Stimulated activated CD8-positive, alpha-beta memory T cell treated with anti-CD3 and anti-CD28 coated beads, Interleukin-15, amount 100 ng/mL, for 24 hours (primary cell): ENCODE measurements around the gene LRRIQ4.

Experiments used
- DNase-seq: peaks from one replicate; pipeline ENCODE4 v3.0.0-alpha.2; 2020; ENCODE audit warnings: low read depth

LRRIQ4 gene

DNA sequence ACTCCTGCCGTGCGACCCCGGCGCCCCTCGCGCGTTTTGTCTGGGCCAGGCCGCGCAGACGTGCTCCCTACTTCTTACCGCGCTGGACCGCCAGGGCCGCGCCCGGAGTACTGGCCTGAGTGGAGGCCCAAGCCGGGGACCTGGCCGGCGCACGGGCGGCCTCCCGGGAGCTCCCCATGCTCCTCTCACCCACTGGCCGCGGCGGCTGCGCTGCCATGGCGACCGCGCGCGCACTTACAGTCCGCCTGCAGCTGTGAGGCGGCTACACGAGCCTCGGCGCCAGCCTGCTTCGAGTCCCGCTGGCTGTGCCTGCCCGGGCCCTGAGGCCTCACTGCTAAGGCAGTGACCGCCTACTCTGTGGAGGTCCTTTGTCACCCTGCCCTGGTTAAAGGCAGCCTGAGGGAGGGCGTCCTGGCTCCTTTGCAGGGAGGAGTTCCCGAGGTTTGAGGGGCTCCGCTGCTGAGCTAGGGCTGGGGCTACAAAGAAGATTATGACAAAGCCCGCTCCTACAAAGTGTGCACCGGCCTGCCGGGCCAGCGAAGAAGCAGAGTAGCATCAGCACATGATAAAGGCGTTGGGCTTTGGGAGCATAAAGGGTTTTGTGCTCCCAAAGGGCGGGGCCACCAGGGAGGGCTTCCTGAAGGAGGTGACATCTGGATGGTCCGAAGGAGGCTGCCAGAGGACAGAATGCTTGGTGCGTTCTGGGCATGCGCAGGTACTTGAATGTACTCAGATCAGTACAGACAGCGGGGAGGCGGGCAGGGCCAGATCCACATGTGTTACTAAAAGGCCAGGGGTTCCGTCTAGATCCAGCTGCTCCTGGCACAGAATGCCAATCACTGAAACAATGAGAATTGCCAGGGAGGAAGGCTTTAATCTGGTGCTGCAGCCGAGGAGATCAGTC, at the start of gene LRRIQ4, which contains the start of gene LRRC34:
Gene LRRIQ4 (plus strand): TSS at position 539 of the 904 bp plus-strand sequence. CDS start 9,052 bp downstream, outside the sequence.
Gene LRRC34 (minus strand): TSS at position 573 of the 904 bp plus-strand sequence. CDS start 356 bp downstream, at position 217.
- DNase-seq = peak; percentile 27

DNA sequence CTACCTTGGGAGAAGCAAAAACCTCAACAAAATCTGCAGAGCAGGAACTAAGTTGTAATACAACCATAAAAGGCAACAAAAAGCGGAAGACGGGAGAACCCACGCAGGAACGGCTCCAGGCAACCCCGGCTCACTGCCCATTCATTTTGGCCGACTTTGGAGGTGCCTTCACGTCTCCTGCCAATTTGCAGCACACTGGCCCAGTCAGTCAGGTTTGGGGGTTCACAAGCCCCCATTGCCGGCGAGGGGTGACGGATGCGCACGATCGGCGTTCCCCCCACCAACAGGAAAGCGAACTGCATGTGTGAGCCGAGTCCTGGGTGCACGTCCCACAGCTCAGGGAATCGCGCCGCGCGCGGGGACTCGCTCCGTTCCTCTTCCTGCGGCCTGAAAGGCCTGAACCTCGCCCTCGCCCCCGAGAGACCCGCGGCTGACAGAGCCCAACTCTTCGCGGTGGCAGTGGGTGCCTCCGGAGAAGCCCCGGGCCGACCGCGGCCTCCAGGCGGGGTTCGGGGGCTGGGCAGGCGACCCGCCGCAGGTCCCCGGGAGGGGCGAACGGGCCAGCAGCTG, 48.3 kb upstream of the LRRIQ4 start:
- peak; percentile 42 for DNase-seq

- peak; percentile 74 for DNase-seq
Observed at GRCh38 chr3:169764882-169765612, 47.6 kb upstream of the LRRIQ4 start, which contains the start of gene TERC. TSS of gene TERC (minus strand) at chr3:169765060.

DNA sequence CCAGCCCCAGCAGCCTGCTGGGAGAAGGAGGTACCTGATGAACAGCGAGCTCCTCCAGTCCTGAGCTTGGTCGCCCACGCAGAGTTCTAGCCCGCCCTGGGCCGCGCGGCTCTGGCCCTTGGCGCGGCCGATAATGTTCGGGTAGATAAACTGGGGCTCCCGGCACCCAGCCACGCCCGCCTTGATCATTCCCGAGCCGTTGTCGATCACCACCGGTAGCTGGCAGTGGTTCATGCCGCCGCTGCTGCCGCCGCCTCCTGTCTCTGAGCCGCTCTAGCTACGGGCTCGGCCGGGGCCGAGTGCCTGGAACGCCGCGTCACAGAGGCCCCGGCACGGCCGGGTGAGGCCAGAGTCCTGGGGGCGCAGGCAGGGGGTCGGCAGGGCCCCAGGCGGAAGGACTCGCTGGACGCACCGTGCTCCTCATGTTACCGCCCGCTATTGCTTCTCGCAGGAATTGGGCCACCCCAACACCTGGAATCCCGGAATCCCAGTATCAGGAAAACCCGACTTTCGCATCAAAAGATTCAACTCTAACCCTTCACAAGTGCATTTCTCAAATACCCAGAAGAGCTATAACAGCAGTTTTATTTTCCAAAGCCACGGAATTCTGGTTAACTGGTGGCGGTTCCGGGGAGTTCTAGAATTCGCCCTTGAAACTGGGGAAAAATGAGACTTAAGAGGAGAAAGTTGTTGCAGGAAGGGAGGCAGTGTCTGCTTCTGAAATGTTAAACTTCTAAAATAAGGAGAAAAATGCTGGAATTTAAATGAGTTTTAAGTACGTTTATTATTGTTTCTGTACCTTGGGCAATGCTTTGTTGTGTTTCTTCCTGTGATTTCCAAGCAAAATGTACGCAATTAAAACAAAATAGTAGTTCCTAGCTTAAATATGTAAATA, 43.1 kb upstream of the LRRIQ4 start, which contains the start of gene ACTRT3:
Gene ACTRT3 (minus strand): TSS at position 275 of the 895 bp plus-strand sequence. CDS start 41 bp downstream, at position 234.
- peak; percentile 38 for DNase-seq

DNA sequence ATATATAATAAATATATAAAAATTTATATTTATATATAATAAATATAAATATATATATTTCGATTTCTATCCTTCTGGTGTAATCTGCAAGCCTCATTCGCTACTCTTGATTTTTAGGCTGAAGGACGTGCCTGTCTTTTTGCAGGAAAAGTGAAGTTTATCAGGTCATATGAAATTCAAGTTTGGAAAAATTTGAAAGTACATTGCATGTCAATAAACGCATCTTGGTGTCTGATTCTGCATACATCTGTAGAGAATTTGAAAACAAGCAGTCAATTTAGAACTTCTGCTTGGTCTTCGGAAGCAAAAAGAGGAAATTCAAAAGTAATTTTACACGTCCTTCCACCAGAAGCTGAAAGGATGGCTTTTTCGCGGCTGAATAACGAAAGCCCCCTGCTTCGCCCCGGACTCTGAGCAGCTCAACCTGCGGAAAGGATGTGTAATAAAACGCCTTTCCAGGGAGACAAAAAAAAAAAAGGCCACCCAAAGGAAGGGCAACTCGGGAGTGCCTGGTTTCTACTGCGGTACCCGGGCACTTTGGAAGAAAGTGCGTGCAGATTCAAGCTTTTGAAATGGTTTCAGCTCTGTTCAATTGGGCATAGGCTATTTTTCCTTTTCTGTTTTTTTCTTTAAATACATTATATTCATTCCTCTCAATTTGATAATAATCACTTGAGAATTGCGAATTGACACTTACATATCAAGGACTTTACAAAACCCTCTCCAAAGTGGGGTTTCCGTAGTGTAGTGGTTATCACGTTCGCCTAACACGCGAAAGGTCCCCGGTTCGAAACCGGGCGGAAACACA, 41.0 kb upstream of the LRRIQ4 start:
- no peak for DNase-seq

- DNase-seq = no peak
Observed at GRCh38 chr3:169772305-169772896, 40.3 kb upstream of the LRRIQ4 start.

DNA sequence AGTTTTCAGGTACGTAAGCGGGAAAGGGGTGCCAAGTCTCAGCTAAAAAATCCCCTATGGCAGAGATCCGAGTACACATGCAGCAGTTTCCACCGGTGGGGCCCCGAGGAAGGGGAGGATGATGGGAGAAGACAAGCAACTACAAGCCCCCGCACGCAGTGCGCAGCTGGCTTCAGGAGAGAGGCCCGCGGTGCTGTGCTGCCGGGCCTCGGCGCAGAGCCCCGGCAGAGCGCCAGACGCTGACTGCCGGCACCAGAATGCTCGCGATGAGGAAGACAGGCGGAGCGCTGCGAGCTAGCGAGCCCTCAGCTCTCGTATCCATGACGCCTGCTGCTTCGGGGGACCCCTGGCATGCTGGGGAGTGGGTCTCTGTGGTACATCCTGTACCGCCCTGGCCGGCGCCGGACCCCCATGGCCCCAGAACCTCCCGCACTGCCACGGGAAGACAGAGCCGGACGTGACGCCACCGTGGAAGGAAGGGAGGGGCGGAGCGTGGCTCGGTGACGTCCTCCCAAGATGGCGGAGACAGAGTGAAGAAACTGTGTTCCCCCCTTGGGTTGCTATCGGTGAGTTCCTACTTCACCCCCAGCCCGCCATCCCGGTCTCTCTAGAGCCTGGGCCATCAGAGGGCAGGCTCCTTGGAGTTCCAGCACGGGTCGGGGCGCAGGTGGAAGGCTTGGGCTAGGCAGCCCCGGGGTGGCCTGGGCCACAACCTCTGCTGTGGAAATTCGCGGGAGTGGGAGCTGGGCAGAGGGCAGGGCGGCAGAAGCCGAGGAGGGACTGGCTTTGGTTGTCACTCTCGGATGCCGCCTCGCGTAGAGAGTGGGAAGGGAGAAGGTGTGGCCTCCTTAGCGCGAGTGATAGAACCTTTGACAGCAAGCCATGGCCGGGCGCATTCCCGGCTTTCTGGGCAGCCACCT, 39.5 kb upstream of the LRRIQ4 start, which contains the start of gene MYNN:
Gene MYNN (plus strand): TSS at position 500 of the 920 bp plus-strand sequence. CDS start 900 bp downstream, outside the sequence.
- DNase-seq = peak; percentile 71

DNA sequence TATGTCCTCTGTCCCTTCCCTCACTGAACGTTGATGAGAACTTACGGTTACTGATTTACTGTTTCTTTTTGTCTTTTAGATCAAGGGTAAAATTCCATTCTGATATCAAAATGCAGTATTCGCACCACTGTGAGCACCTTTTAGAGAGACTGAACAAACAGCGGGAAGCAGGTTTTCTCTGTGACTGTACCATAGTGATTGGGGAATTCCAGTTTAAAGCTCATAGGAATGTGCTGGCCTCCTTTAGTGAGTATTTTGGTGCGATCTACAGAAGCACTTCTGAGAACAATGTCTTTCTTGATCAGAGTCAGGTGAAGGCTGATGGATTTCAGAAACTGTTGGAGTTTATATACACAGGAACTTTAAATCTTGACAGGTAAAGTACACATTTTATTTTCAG, 38.5 kb upstream of the LRRIQ4 start:
- DNase-seq = no peak

GRCh38 chr3:169777822-169778221, 34.8 kb upstream of the LRRIQ4 start:
- no peak for DNase-seq

- no peak for DNase-seq
Observed at GRCh38 chr3:169780742-169781141, 31.9 kb upstream of the LRRIQ4 start.

DNA sequence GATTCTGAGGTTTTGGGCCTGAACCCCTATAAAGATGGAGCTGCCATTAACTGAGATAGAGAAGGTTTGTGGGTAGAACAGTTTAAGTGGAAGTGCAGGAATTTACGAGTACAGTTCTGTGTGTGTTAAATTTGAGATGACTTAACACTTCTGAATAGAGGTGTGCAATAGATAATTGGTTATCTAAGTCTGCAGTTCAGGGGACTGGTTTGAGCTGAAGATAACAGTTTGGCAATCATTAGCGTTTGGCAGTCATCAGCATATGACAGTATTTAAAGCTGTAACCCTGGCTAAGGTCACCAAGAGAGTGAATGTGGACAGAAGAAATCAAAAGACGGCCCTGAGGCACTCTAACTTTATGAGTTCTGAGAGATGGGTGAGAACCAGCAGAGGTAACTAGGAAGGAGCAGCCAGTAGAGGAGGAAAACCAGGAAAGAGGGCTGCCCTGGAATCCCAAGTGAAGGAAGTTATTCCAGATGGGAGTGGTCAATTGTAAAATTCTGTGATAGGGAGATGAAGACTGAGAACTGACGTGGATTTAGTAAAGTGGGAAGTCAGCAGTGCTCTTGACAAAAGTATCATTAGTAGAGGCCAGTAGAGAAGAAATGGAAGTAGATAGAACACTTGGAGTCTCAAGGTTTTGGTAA, 31.3 kb upstream of the LRRIQ4 start:
- DNase-seq = no peak

- DNase-seq = no peak
Observed at GRCh38 chr3:169787120-169787519, 25.6 kb upstream of the LRRIQ4 start.

DNA sequence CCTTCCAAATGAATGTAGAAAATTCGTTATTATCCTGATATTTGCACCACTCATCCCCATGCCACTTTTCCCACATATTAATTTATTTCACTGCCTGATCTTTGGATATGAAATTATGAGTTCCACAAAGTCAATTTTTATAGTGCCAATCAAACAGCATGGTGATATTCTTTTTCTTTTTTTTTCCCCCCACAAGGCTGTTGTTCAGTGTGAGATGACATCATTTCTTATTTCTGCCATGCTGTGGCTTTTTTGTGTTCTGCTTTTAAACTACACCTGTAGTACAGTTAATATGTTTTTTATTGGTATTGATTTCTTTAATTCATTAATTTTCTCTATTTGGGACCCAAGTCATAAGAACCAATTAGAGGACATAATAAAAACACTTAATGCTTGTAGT, 24.9 kb upstream of the LRRIQ4 start:
- DNase-seq = no peak

- no peak for DNase-seq
Observed at GRCh38 chr3:169790219-169790618, 22.5 kb upstream of the LRRIQ4 start.

GRCh38 chr3:169790687-169791429, 21.8 kb upstream of the LRRIQ4 start:
- no peak for DNase-seq

DNA sequence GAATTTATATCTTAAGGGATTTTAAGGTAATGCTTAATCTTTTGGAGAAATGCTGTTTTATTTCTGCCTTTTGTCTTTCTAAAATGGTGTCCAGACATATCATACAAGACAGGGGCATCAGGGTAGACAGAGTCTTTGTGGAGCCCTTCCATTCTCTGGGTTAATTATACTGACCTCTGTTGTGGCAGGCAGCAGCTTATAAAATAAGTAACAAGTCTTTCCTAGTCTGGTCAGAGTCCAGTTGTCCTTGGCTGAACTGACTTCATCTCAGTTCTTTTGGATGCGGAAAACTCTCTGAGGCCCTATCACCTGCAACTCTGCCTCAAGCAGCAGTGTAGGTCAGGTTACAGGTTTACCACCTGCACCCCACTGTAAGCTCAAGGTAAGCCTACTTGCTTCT, 20.3 kb upstream of the LRRIQ4 start:
- DNase-seq = no peak

GRCh38 chr3:169804681-169805080, 8.0 kb upstream of the LRRIQ4 start:
- DNase-seq = no peak
